HEK293 (cell line): Measurements from ENCODE around the gene FKBP10.

ENCODE experiments used
- CTCF ChIA-PET: fragments of 350-600 bp; formaldehyde crosslinking; extraction: SDS; loops from one replicate; lab custom pipeline; 2021; ENCODE audit warnings: antibody characterized with exemption; lab: Yijun Ruan, JAX
- POLR2A ChIA-PET: fragments of 300-600 bp; formaldehyde crosslinking; extraction: SDS; loops from one replicate; lab custom pipeline; 2020; ENCODE audit warnings: antibody characterized with exemption, inconsistent platforms; lab: Yijun Ruan, JAX
- H3K27ac ChIP-seq: fragments of 200-500 bp; sonication (Bioruptor generic); 2 replicates; pipeline ENCODE4 v1.5.1; 2014; ENCODE audit warnings: low read depth, low read length, control low read depth, inconsistent platforms; ENCODE audit errors: extremely low read depth
- H3K36me3 ChIP-seq, 2 experiments: fragments of 200-500 bp in 1 of 2; sonication (Bioruptor generic) in 1 of 2; 1 replicate in 1 of 2; 2 replicates in 1 of 2; pipeline ENCODE4 v1.5.1; 2014 to 2017; ENCODE audit warnings: inconsistent platforms in 2 of 2, low read length in 2 of 2; ENCODE audit not compliant: control insufficient read depth in 2 of 2, insufficient read depth in 1 of 2
- H3K4me1 ChIP-seq: fragments of 200-500 bp; sonication (Bioruptor generic); 2 replicates; pipeline ENCODE4 v1.5.1; 2014; ENCODE audit warnings: mild to moderate bottlenecking, low read length, inconsistent platforms; ENCODE audit not compliant: control insufficient read depth, insufficient read depth
- H3K4me3 ChIP-seq: 2 replicates; pipeline ENCODE4 v1.5.1; 2011; ENCODE audit warnings: low read depth, mild to moderate bottlenecking, control low read depth, low read length, moderate library complexity
- H3K9me3 ChIP-seq: fragments of 200-500 bp; sonication (Bioruptor generic); 2 replicates; pipeline ENCODE4 v1.5.1; 2014; ENCODE audit warnings: low read depth, low read length, inconsistent platforms; ENCODE audit not compliant: control insufficient read depth, insufficient read depth
- GLIS1 ChIP-seq: fragments of 450-650 bp; formaldehyde crosslinking; IDR thresholded peaks from 2 replicates; pipeline ENCODE4 v1.5.1; 2016; ENCODE audit warnings: missing biosample characterization, missing genetic modification characterization
- PRDM1 ChIP-seq: fragments of 450-650 bp; formaldehyde crosslinking; IDR thresholded peaks from 2 replicates; pipeline ENCODE4; 2016; ENCODE audit warnings: missing biosample characterization, missing genetic modification characterization
- YY2 ChIP-seq: fragments of 450-650 bp; formaldehyde crosslinking; IDR thresholded peaks from 2 replicates; pipeline ENCODE4 v1.5.1; 2016; ENCODE audit warnings: missing biosample characterization, missing genetic modification characterization
- ZNF114 ChIP-seq: fragments of 450-650 bp; formaldehyde crosslinking; IDR thresholded peaks from 2 replicates; pipeline ENCODE4 v1.5.0; 2017; ENCODE audit warnings: missing biosample characterization, missing genetic modification characterization
- ZNF146 ChIP-seq: fragments of 450-650 bp; formaldehyde crosslinking; IDR thresholded peaks from 2 replicates; pipeline ENCODE4 v1.5.1; 2016; ENCODE audit warnings: missing biosample characterization, missing genetic modification characterization
- ZNF184 ChIP-seq: fragments of 450-650 bp; IDR thresholded peaks from 2 replicates; pipeline ENCODE4 v1.5.1; 2018; ENCODE audit warnings: missing biosample characterization, mild to moderate bottlenecking, missing genetic modification characterization
- ZNF24 ChIP-seq: fragments of 450-650 bp; formaldehyde crosslinking; IDR thresholded peaks from 2 replicates; pipeline ENCODE4 v1.5.1; 2016; ENCODE audit warnings: missing biosample characterization, missing genetic modification characterization
- ZNF366 ChIP-seq: fragments of 450-650 bp; formaldehyde crosslinking; conservative IDR thresholded peaks from 2 replicates; pipeline ENCODE4 v1.5.1; 2016; ENCODE audit warnings: missing biosample characterization, missing genetic modification characterization
- ZNF423 ChIP-seq: fragments of 450-650 bp; formaldehyde crosslinking; IDR thresholded peaks from 2 replicates; pipeline ENCODE4 v1.5.1; 2016; ENCODE audit warnings: missing biosample characterization, missing genetic modification characterization
- ZNF473 ChIP-seq: fragments of 450-650 bp; formaldehyde crosslinking; IDR thresholded peaks from 2 replicates; pipeline ENCODE4 v1.5.1; 2017; ENCODE audit warnings: missing biosample characterization, missing genetic modification characterization
- ZNF791 ChIP-seq: fragments of 450-650 bp; formaldehyde crosslinking; IDR thresholded peaks from 2 replicates; pipeline ENCODE4 v1.5.1; 2016; ENCODE audit warnings: missing biosample characterization, missing genetic modification characterization
- ZNF830 ChIP-seq: fragments of 450-650 bp; IDR thresholded peaks from 2 replicates; pipeline ENCODE4 v1.5.0; 2018; ENCODE audit warnings: missing biosample characterization, missing genetic modification characterization, low read depth, mild to moderate bottlenecking, moderate library complexity
- TF ChIP-seq, protein P1 (sequence below): fragments of 450-650 bp; formaldehyde crosslinking; IDR thresholded peaks from 2 replicates; pipeline ENCODE4 v1.5.1; 2016; ENCODE audit warnings: missing biosample characterization, missing genetic modification characterization
- TF ChIP-seq, protein P2 (sequence below): fragments of 450-650 bp; formaldehyde crosslinking; IDR thresholded peaks from 2 replicates; pipeline ENCODE4 v1.5.1; 2017; ENCODE audit warnings: missing biosample characterization, missing genetic modification characterization
- TF ChIP-seq, protein P3 (sequence below): sonication (generic); formaldehyde crosslinking; IDR thresholded peaks from 2 replicates; pipeline ENCODE4 v1.8.1; 2022; ENCODE audit warnings: mild to moderate bottlenecking, moderate library complexity, missing genetic modification reagents
- TF ChIP-seq, protein P4 (sequence below): fragments of 450-650 bp; formaldehyde crosslinking; IDR thresholded peaks from 2 replicates; pipeline ENCODE4 v1.5.1; 2017; ENCODE audit warnings: missing biosample characterization, missing genetic modification characterization
- TF ChIP-seq, protein P5 (sequence below): fragments of 450-650 bp; formaldehyde crosslinking; IDR thresholded peaks from 2 replicates; pipeline ENCODE4 v1.5.1; 2016; ENCODE audit warnings: missing biosample characterization, missing genetic modification characterization

FKBP10 gene

DNA sequence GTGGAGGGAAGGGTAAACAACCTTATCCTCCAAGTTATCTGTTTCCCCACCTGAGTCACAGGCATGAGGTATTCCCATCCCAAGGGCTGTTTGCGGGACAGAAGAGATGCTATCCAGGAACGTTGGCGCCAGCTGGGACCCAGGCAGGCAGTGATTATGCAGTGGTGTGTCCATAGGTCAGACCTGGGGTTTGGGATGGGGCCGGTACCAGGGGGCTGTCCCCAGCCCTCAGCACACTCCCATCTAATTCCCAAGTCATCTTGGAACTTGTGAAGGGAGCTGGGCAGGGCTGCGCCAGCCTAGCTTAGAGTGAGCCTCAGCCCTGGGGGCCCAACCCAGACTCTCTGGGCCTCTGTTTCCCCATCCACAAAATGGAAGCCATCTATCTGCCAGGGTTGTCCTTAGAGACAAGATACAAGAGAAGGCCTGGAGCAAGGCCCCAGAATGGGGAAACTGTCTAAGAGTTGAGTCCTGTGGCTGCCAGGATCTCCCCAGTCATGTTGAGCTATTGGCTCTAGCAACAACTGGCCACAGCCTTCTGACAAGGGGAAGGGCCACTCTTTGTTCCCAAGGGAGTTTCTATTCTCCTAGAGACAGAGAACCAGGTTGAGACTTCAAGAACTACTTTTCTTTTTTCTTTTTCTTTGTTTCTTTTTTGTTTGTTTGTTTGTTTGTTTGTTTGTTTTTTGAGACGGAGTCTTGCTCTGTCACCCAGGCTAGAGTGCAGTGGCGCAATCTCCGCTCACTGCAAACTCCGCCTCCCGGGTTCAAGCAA is 16.5 kb upstream of the FKBP10 start:
- Histone ChIP-seq H3K36me3 (no peaks in the 10 kb centered on the region), H3K4me1 (peaks cover 21% of the 10 kb centered on the region)
- CTCF ChIA-PET: interaction anchor here (0.6 to 10.6 kb wide), 6 partner anchors 11 to 72 kb away, joined by 3 to 108 read pairs (median 3); partner anchors contain the start of gene JUP
- TF ChIP-seq YY2 (tag by site-specific recombination): no peak
- TF ChIP-seq, protein P1, sequence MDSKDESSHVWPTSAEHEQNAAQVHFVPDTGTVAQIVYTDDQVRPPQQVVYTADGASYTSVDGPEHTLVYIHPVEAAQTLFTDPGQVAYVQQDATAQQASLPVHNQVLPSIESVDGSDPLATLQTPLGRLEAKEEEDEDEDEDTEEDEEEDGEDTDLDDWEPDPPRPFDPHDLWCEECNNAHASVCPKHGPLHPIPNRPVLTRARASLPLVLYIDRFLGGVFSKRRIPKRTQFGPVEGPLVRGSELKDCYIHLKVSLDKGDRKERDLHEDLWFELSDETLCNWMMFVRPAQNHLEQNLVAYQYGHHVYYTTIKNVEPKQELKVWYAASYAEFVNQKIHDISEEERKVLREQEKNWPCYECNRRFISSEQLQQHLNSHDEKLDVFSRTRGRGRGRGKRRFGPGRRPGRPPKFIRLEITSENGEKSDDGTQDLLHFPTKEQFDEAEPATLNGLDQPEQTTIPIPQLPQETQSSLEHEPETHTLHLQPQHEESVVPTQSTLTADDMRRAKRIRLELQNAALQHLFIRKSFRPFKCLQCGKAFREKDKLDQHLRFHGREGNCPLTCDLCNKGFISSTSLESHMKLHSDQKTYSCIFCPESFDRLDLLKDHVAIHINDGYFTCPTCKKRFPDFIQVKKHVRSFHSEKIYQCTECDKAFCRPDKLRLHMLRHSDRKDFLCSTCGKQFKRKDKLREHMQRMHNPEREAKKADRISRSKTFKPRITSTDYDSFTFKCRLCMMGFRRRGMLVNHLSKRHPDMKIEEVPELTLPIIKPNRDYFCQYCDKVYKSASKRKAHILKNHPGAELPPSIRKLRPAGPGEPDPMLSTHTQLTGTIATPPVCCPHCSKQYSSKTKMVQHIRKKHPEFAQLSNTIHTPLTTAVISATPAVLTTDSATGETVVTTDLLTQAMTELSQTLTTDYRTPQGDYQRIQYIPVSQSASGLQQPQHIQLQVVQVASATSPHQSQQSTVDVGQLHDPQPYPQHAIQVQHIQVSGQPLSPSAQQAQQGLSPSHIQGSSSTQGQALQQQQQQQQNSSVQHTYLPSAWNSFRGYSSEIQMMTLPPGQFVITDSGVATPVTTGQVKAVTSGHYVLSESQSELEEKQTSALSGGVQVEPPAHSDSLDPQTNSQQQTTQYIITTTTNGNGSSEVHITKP (tag by site-specific recombination): peak; percentile 76
- TF ChIP-seq, protein P2, sequence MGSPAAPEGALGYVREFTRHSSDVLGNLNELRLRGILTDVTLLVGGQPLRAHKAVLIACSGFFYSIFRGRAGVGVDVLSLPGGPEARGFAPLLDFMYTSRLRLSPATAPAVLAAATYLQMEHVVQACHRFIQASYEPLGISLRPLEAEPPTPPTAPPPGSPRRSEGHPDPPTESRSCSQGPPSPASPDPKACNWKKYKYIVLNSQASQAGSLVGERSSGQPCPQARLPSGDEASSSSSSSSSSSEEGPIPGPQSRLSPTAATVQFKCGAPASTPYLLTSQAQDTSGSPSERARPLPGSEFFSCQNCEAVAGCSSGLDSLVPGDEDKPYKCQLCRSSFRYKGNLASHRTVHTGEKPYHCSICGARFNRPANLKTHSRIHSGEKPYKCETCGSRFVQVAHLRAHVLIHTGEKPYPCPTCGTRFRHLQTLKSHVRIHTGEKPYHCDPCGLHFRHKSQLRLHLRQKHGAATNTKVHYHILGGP (tag by site-specific recombination): peak; percentile 51; the same call in 1 of the 2 replicates
- TF ChIP-seq, protein P3, sequence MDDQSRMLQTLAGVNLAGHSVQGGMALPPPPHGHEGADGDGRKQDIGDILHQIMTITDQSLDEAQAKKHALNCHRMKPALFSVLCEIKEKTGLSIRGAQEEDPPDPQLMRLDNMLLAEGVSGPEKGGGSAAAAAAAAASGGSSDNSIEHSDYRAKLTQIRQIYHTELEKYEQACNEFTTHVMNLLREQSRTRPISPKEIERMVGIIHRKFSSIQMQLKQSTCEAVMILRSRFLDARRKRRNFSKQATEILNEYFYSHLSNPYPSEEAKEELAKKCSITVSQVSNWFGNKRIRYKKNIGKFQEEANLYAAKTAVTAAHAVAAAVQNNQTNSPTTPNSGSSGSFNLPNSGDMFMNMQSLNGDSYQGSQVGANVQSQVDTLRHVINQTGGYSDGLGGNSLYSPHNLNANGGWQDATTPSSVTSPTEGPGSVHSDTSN (CRISPR knock-in tag): no peak
- no peak for TF ChIP-seq ZNF146 (tag by site-specific recombination)
- no peak for TF ChIP-seq ZNF184 (tag by site-specific recombination)
- no peak for TF ChIP-seq ZNF423 (tag by site-specific recombination)
- TF ChIP-seq, protein P4, sequence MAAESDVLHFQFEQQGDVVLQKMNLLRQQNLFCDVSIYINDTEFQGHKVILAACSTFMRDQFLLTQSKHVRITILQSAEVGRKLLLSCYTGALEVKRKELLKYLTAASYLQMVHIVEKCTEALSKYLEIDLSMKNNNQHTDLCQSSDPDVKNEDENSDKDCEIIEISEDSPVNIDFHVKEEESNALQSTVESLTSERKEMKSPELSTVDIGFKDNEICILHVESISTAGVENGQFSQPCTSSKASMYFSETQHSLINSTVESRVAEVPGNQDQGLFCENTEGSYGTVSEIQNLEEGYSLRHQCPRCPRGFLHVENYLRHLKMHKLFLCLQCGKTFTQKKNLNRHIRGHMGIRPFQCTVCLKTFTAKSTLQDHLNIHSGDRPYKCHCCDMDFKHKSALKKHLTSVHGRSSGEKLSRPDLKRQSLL (tag by site-specific recombination): 0 out of 2 replicates have a peak, but pooled peaks have one; percentile 19
- no peak for TF ChIP-seq ZNF473 (tag by site-specific recombination)
- TF ChIP-seq, all 188 proteins: peak for 3
- H3K9me3 ChIP-seq: no peaks in the 10 kb centered on the region
- POLR2A ChIA-PET: interaction anchor here (1.4 to 5.0 kb wide), 2 partner anchors 11 to 22 kb away, joined by 3 to 38 read pairs; partner anchors contain the start of gene JUP
- H3K4me3 ChIP-seq: no peak overlapping the region
- no peak overlapping the region for H3K27ac ChIP-seq

DNA sequence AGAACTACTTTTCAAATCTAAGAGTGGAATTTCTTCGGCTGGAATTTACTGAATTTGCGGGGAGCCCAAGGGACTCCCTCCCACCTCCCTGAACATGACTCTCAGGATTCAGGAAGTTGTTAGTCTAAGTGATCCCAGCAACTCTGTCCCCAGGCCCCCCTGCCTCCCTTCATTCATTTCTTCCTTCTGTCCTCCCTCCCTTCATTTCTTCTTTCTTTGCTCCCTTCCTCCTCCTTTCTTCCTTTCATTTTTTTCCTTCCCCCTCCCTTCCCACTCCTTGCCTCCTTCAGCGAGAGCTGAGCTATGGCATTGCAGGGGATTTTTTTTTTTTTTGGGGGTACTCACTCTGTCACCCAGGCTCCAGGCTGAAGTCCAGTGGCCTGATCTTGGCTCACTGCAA is 15.4 kb upstream of the FKBP10 start:
- Histone ChIP-seq H3K27ac (no peak overlapping the region), H3K36me3 (peaks cover 4 to 7% of the 10 kb centered on the region in 2 experiments; a peak in 2 of 3 replicates), H3K4me3 (no peak overlapping the region), H3K9me3 (no peaks in the 10 kb centered on the region), H3K4me1 (peaks cover 23% of the 10 kb centered on the region)
- ChIA-PET CTCF (interaction anchor here (0.6 to 10.6 kb wide), 5 partner anchors 7 to 60 kb away, joined by 3 to 108 read pairs (median 6); partner anchors contain the start of genes JUP and P3H4), POLR2A (interaction anchor here (5.0 to 6.4 kb wide), 2 partner anchors 12 kb away, joined by 38 to 105 read pairs; partner anchors contain the start of gene JUP)
- TF ChIP-seq ZNF366 (tag by site-specific recombination) (peak; percentile 71), ZNF791 (no peak), PRDM1 (tag by site-specific recombination) (0 out of 2 replicates have a peak, but pooled peaks have one; percentile 30), ZNF114 (no peak), ZNF830 (tag by site-specific recombination) (no peak), ZNF24 (peak; percentile 22; the same call in 1 of the 2 replicates), GLIS1 (tag by site-specific recombination) (no peak)
- TF ChIP-seq, protein P5, sequence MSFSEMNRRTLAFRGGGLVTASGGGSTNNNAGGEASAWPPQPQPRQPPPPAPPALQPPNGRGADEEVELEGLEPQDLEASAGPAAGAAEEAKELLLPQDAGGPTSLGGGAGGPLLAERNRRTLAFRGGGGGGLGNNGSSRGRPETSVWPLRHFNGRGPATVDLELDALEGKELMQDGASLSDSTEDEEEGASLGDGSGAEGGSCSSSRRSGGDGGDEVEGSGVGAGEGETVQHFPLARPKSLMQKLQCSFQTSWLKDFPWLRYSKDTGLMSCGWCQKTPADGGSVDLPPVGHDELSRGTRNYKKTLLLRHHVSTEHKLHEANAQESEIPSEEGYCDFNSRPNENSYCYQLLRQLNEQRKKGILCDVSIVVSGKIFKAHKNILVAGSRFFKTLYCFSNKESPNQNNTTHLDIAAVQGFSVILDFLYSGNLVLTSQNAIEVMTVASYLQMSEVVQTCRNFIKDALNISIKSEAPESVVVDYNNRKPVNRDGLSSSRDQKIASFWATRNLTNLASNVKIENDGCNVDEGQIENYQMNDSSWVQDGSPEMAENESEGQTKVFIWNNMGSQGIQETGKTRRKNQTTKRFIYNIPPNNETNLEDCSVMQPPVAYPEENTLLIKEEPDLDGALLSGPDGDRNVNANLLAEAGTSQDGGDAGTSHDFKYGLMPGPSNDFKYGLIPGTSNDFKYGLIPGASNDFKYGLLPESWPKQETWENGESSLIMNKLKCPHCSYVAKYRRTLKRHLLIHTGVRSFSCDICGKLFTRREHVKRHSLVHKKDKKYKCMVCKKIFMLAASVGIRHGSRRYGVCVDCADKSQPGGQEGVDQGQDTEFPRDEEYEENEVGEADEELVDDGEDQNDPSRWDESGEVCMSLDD (tag by site-specific recombination): no peak
